ENCODE results near the gene KLHL21. TPM values are rescaled to one million over a fixed set of nuclear protein-coding genes. Genes with fewer than 3 reads are reported as not detected.
A peak's percentile ranks its signal among the peaks of the same experiment; 100 is the strongest.

The KLHL21 gene
- total and polyA plus RNA-seq, 2 donors (not counting 1 experiment from before 2014, with no cell fraction given), result 14.4 to 29.9 TPM

GRCh38 chr1:6545276-6546112 is 57.2 kb downstream of the KLHL21 start:
- ATAC-seq (ENCODE audit: low read depth) (no peak), DNase-seq (no peak)
- ChIA-PET CTCF (no interaction called here), POLR2A (no interaction called here)
- peaks cover 0 to 19% of the 10 kb centered on the region in 2 donors for H3K4me1 ChIP-seq (ENCODE audit: control insufficient read depth in 2 of 2, insufficient read depth in 2 of 2, low read length in 2 of 2)
- H3K27me3 ChIP-seq (replicated peaks in 1 of 4; ENCODE audit: control extremely low read depth in 1 of 4, control insufficient read depth in 3 of 4, insufficient read depth in 4 of 4, low read length in 3 of 4), result no peaks in the 10 kb centered on the region
- peaks cover 28% of the 10 kb centered on the region for H3K4me1 Mint-ChIP-seq
- H2AFZ ChIP-seq (ENCODE audit: insufficient read depth, low read depth, low read length, poor library complexity, severe bottlenecking), result no peak overlapping the region
- intact Hi-C loops (cut with micrococcal nuclease), result no loop called here
- H3K27ac Mint-ChIP-seq, result peak overlapping the region; percentile 47
- no peaks in the 10 kb centered on the region for H3K27me3 Mint-ChIP-seq
- H3K79me2 ChIP-seq (ENCODE audit: control insufficient read depth, insufficient read depth, low read length), result no peaks in the 10 kb centered on the region
- TF ChIP-seq CTCF (IDR thresholded peaks at IDR 0.05) (no peak), EZH2 (IDR thresholded peaks at IDR 0.05; ENCODE audit: borderline replicate concordance, insufficient read depth, low read depth, low read length, poor library complexity, severe bottlenecking) (no peak)
- H3K4me3 Mint-ChIP-seq, result peak overlapping the region; percentile 29
- H3K4me3 ChIP-seq (ENCODE audit: control extremely low read depth in 1 of 5, extremely low read depth in 1 of 5, insufficient read depth in 1 of 5, low read depth in 2 of 5, low read length in 4 of 5), result no peak overlapping the region
- no peak overlapping the region for H3K4me2 ChIP-seq (replicated peaks; ENCODE audit: low read depth, low read length, poor library complexity, severe bottlenecking)
- 83% methylated on average over 2 of the region's 10 CpGs for WGBS (ENCODE audit: insufficient coverage)
- H3K9ac ChIP-seq (ENCODE audit: low read length), result no peak overlapping the region
- H3K27ac ChIP-seq (ENCODE audit: low read length in 2 of 2), result no peak overlapping the region
- peaks cover 7 to 51% of the 10 kb centered on the region in 2 experiments for H3K36me3 ChIP-seq (replicated peaks in 1 of 2; ENCODE audit: control extremely low read depth in 1 of 2, control insufficient read depth in 1 of 2, extremely low read depth in 1 of 2, insufficient read depth in 2 of 2, low read length in 1 of 2)
- peaks cover 5% of the 10 kb centered on the region for H4K20me1 ChIP-seq (ENCODE audit: control insufficient read depth, insufficient read depth, low read length, poor library complexity, severe bottlenecking)
- no peaks in the 10 kb centered on the region for H3K9me3 Mint-ChIP-seq (ENCODE audit: insufficient read depth)
- H3K9me3 ChIP-seq (ENCODE audit: control extremely low read depth in 1 of 3, control insufficient read depth in 2 of 3, insufficient read depth in 1 of 3, low read length in 2 of 3), result no peaks in the 10 kb centered on the region

- no peak overlapping the region for H2AFZ ChIP-seq (ENCODE audit: insufficient read depth, low read depth, low read length, poor library complexity, severe bottlenecking)
- no peak overlapping the region for H3K4me2 ChIP-seq (replicated peaks; ENCODE audit: low read depth, low read length, poor library complexity, severe bottlenecking)
- no peak overlapping the region for H3K4me3 ChIP-seq (ENCODE audit: control extremely low read depth in 1 of 5, extremely low read depth in 1 of 5, insufficient read depth in 1 of 5, low read depth in 2 of 5, low read length in 4 of 5)
- no peaks in the 10 kb centered on the region for H3K27me3 ChIP-seq (replicated peaks in 1 of 4; ENCODE audit: control extremely low read depth in 1 of 4, control insufficient read depth in 3 of 4, insufficient read depth in 4 of 4, low read length in 3 of 4)
- no peaks in the 10 kb centered on the region for H3K79me2 ChIP-seq (ENCODE audit: control insufficient read depth, insufficient read depth, low read length)
- peaks cover 7 to 47% of the 10 kb centered on the region in 2 experiments for H3K36me3 ChIP-seq (replicated peaks in 1 of 2; ENCODE audit: control extremely low read depth in 1 of 2, control insufficient read depth in 1 of 2, extremely low read depth in 1 of 2, insufficient read depth in 2 of 2, low read length in 1 of 2)
- no peaks in the 10 kb centered on the region for H4K20me1 ChIP-seq (ENCODE audit: control insufficient read depth, insufficient read depth, low read length, poor library complexity, severe bottlenecking)
- no peaks in the 10 kb centered on the region for H3K9me3 ChIP-seq (ENCODE audit: control extremely low read depth in 1 of 3, control insufficient read depth in 2 of 3, insufficient read depth in 1 of 3, low read length in 2 of 3)
- no peak for ATAC-seq (ENCODE audit: low read depth)
- intact Hi-C loops (cut with micrococcal nuclease), result no loop called here
- no peak overlapping the region for H3K4me3 Mint-ChIP-seq
- no peaks in the 10 kb centered on the region for H3K9me3 Mint-ChIP-seq (ENCODE audit: insufficient read depth)
- H3K27ac ChIP-seq (ENCODE audit: low read length in 2 of 2), result no peak overlapping the region
- ChIA-PET CTCF (interaction anchor here (0.7 kb wide), 1 partner anchor 93 kb away, joined by 3 read pairs; no protein-coding TSS in a partner anchor), POLR2A (no interaction called here)
- no peaks in the 10 kb centered on the region for H3K27me3 Mint-ChIP-seq
- peaks cover 0 to 19% of the 10 kb centered on the region in 2 donors for H3K4me1 ChIP-seq (ENCODE audit: control insufficient read depth in 2 of 2, insufficient read depth in 2 of 2, low read length in 2 of 2)
- H3K27ac Mint-ChIP-seq, result no peak overlapping the region
- DNase-seq, result no peak
- TF ChIP-seq CTCF (IDR thresholded peaks at IDR 0.05) (no peak), EZH2 (IDR thresholded peaks at IDR 0.05; ENCODE audit: borderline replicate concordance, insufficient read depth, low read depth, low read length, poor library complexity, severe bottlenecking) (no peak)
- H3K4me1 Mint-ChIP-seq, result peaks cover 26% of the 10 kb centered on the region
- no CpG with 5 or more reads among the region's 3 CpGs for WGBS (ENCODE audit: insufficient coverage)
- no peak overlapping the region for H3K9ac ChIP-seq (ENCODE audit: low read length)
Observed at GRCh38 chr1:6544831-6545230, 57.8 kb downstream of the KLHL21 start.

Data from B cell (primary cell).